ENCODE results near the gene KIF5B. TPM values are rescaled to one million over a fixed set of nuclear protein-coding genes. Genes with fewer than 3 reads are reported as not detected.

Gene KIF5B
- total and polyA plus RNA-seq, 2 of the 4 experiments (the other 2 are of a cell fraction): 33.5 to 68.5 TPM

DNA sequence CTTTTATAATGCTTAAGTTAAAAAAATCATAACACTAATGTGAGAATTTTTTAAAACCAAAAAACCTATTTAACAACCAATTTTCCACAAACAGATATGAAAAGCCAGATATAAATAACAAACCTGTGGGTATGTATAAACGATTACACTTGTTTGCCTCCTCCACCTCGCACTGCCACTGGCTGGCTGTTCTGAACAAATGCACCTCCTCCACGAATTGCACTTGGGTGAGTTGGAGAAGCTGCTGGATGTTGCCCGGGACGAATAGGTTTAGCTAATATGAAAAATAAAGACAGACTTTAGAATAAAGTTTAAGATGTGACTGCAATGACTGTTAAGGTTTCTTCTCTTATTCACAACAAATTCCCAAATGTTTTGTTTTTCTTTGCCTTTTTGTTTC, 40.8 kb downstream of the KIF5B start:
- dilution Hi-C loops (cut with HindIII; ENCODE audit: low sequenced_read_pairs, unreplicated experiment) (no loop called here), in situ Hi-C loops (cut with MboI; ENCODE audit: low sequenced_read_pairs) (no loop called here), intact Hi-C loops (cut with micrococcal nuclease) (no loop called here)
- Histone ChIP-seq H4K8ac (ENCODE audit: low read depth in 2 of 2, low read length in 2 of 2) (no peak overlapping the region), H3K9ac (ENCODE audit: low read depth, low read length) (no peak overlapping the region), H3K27ac (ENCODE audit: insufficient read depth, low read length) (no peak overlapping the region), H3K14ac (replicated peaks; ENCODE audit: low read depth, low read length) (no peak overlapping the region), H3K36me3 (ENCODE audit: control insufficient read depth, insufficient read depth, low read length) (peaks cover 61% of the 10 kb centered on the region), H3K4ac (ENCODE audit: low read depth, low read length) (no peak overlapping the region), H3K9me1 (ENCODE audit: insufficient read depth, low read length) (no peaks in the 10 kb centered on the region), H2BK5ac (ENCODE audit: low read depth, low read length, poor library complexity, severe bottlenecking) (no peak overlapping the region), H4K20me1 (ENCODE audit: insufficient read depth, low read length) (no peaks in the 10 kb centered on the region), H2AK5ac (ENCODE audit: low read depth, low read length) (no peak overlapping the region), H3K9me3 (ENCODE audit: control insufficient read depth, insufficient read depth, low read length) (no peaks in the 10 kb centered on the region), H3K27me3 (ENCODE audit: control insufficient read depth, insufficient read depth, low read length) (no peaks in the 10 kb centered on the region), H3K79me1 (ENCODE audit: low read depth in 1 of 2, low read length in 2 of 2) (peaks cover 7 to 20% of the 10 kb centered on the region in 2 experiments; a peak in 3 of 4 replicates), H3K56ac (ENCODE audit: extremely low read depth, insufficient read depth, low read length) (no peak overlapping the region), H2AFZ (replicated peaks; ENCODE audit: low read length, poor library complexity) (no peak overlapping the region), H2AK9ac (replicated peaks; ENCODE audit: low read depth, low read length, poor library complexity) (no peak overlapping the region), H3K4me3 (ENCODE audit: insufficient read depth, low read depth, low read length) (no peak overlapping the region), H3K18ac (ENCODE audit: low read depth, low read length) (no peak overlapping the region), H3K4me2 (ENCODE audit: low read depth, low read length) (no peak overlapping the region), H4K91ac (ENCODE audit: insufficient read depth, low read depth, low read length) (no peak overlapping the region), H2BK120ac (ENCODE audit: low read depth, low read length) (no peak overlapping the region), H3K23ac (ENCODE audit: low read depth, low read length) (no peak overlapping the region), H2BK15ac (ENCODE audit: low read depth, low read length) (no peak overlapping the region), H3K4me1 (ENCODE audit: control insufficient read depth, insufficient read depth, low read length) (no peaks in the 10 kb centered on the region), H2BK20ac (ENCODE audit: low read depth, low read length) (no peak overlapping the region), H4K5ac (ENCODE audit: low read depth, low read length) (no peak overlapping the region)
- no TSS peak for BruUV-seq (replicated peaks)
- DNase-seq (no peak), ATAC-seq (ENCODE audit: low read depth) (no peak)
- no peak for TF ChIP-seq SMC3 (IDR thresholded peaks at IDR 0.05; ENCODE audit: low read depth, low read length)
- no peak for TF ChIP-seq MAZ (IDR thresholded peaks at IDR 0.05; ENCODE audit: borderline replicate concordance, low read depth, low read length)
- TF ChIP-seq, protein P1, sequence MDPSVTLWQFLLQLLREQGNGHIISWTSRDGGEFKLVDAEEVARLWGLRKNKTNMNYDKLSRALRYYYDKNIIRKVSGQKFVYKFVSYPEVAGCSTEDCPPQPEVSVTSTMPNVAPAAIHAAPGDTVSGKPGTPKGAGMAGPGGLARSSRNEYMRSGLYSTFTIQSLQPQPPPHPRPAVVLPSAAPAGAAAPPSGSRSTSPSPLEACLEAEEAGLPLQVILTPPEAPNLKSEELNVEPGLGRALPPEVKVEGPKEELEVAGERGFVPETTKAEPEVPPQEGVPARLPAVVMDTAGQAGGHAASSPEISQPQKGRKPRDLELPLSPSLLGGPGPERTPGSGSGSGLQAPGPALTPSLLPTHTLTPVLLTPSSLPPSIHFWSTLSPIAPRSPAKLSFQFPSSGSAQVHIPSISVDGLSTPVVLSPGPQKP (IDR thresholded peaks at IDR 0.05; ENCODE audit: borderline replicate concordance, low read depth, low read length): no peak
- TF ChIP-seq RCOR1 (IDR thresholded peaks at IDR 0.05; ENCODE audit: insufficient replicate concordance, low read length): no peak
- no peak for TF ChIP-seq CEBPB (IDR thresholded peaks at IDR 0.05; ENCODE audit: low read depth, low read length)
- TF ChIP-seq BHLHE40 (IDR thresholded peaks at IDR 0.05; ENCODE audit: low read depth, low read length): no peak
- TF ChIP-seq, protein P2, sequence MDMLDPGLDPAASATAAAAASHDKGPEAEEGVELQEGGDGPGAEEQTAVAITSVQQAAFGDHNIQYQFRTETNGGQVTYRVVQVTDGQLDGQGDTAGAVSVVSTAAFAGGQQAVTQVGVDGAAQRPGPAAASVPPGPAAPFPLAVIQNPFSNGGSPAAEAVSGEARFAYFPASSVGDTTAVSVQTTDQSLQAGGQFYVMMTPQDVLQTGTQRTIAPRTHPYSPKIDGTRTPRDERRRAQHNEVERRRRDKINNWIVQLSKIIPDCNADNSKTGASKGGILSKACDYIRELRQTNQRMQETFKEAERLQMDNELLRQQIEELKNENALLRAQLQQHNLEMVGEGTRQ (IDR thresholded peaks at IDR 0.05; ENCODE audit: low read depth, low read length): no peak
- TF ChIP-seq NFE2L2 (IDR thresholded peaks at IDR 0.05; ENCODE audit: low read depth, low read length): no peak
- no peak for TF ChIP-seq MAFK (IDR thresholded peaks at IDR 0.05; ENCODE audit: low read depth, low read length)
- no peak for TF ChIP-seq POLR2A (IDR thresholded peaks at IDR 0.05; ENCODE audit: low read depth, low read length)
- WGBS, 2 experiments (ENCODE audit: extremely low coverage in 2 of 2, insufficient read length in 1 of 2): no CpG with 5 or more reads among the region's 5 CpGs
- POLR2A ChIA-PET (ENCODE audit: unreplicated experiment): interaction anchor here (0.7 kb wide), 1 partner anchor 84 kb away, joined by 6 read pairs; no protein-coding TSS in a partner anchor
- CTCF ChIA-PET: no interaction called here
